DND-41 (cell line): Measurements from ENCODE around the gene KCNK15.

Source experiments
- ATAC-seq: fragments of 200-7000 bp; cut with Tn5 transposase; 3 replicates; pipeline ENCODE4 v1.9.1; 2021; ENCODE audit warnings: low read depth; ENCODE audit not compliant: insufficient read depth
- DNase-seq: peaks from one replicate; pipeline ENCODE4 v3.0.0-alpha.2; 2020
- H2AFZ ChIP-seq: 2 replicates; pipeline ENCODE4 v1.6.0; 2012; ENCODE audit warnings: low read depth, low read length
- H3K27ac ChIP-seq: 2 replicates; pipeline ENCODE4 v1.5.1; 2012; ENCODE audit warnings: low read length, inconsistent platforms
- H3K27me3 ChIP-seq: fragments of 200-600 bp; sonication (generic); 2 replicates; pipeline ENCODE4 v1.6.0; 2012; ENCODE audit warnings: low read length, mild to moderate bottlenecking, inconsistent platforms; ENCODE audit not compliant: insufficient read depth, poor library complexity
- H3K36me3 ChIP-seq: 2 replicates; pipeline ENCODE4 v1.5.1; 2012; ENCODE audit warnings: low read length, inconsistent platforms; ENCODE audit not compliant: insufficient read depth
- H3K4me1 ChIP-seq: 2 replicates; pipeline ENCODE4 v1.5.1; 2012; ENCODE audit warnings: mild to moderate bottlenecking, low read length; ENCODE audit not compliant: insufficient read depth
- H3K4me2 ChIP-seq: 2 replicates; pipeline ENCODE4 v1.6.0; 2012; ENCODE audit warnings: mild to moderate bottlenecking, moderate library complexity, low read length, inconsistent platforms; ENCODE audit not compliant: insufficient read depth
- H3K4me3 ChIP-seq, 2 experiments: fragments of 200-600 bp in 1 of 2; shearing (Covaris generic) in 1 of 2; 2 replicates each; pipeline ENCODE4 v1.5.1; 2012 to 2016; ENCODE audit warnings: inconsistent platforms in 2 of 2, low read length in 2 of 2, mild to moderate bottlenecking in 2 of 2, low read depth in 1 of 2, moderate library complexity in 1 of 2
- H3K79me2 ChIP-seq: 2 replicates; pipeline ENCODE4 v1.6.0; 2012; ENCODE audit warnings: low read length, inconsistent platforms; ENCODE audit not compliant: insufficient read depth
- H3K9ac ChIP-seq: 2 replicates; pipeline ENCODE4 v1.6.0; 2012; ENCODE audit warnings: low read depth, mild to moderate bottlenecking, inconsistent platforms, low read length, moderate library complexity
- H3K9me3 ChIP-seq: 2 replicates; pipeline ENCODE4 v1.5.1; 2012; ENCODE audit warnings: low read length, moderate library complexity, mild to moderate bottlenecking, inconsistent platforms; ENCODE audit not compliant: insufficient read depth, severe bottlenecking
- H4K20me1 ChIP-seq: 2 replicates; pipeline ENCODE4 v1.6.0; 2012; ENCODE audit warnings: low read length; ENCODE audit not compliant: insufficient read depth
- EZH2 ChIP-seq: IDR thresholded peaks from 3 replicates; pipeline ENCODE4 v1.6.1; 2012; ENCODE audit warnings: borderline replicate concordance, low read depth, mild to moderate bottlenecking, moderate library complexity, low read length, inconsistent platforms; ENCODE audit not compliant: severe bottlenecking
- TF ChIP-seq, protein P1 (sequence below): IDR thresholded peaks from 2 replicates; pipeline ENCODE4 v1.5.1; 2012; ENCODE audit warnings: borderline replicate concordance, low read length, moderate library complexity, mild to moderate bottlenecking; ENCODE audit not compliant: poor library complexity, severe bottlenecking; ENCODE audit errors: extremely low read depth

The KCNK15 gene

DNA sequence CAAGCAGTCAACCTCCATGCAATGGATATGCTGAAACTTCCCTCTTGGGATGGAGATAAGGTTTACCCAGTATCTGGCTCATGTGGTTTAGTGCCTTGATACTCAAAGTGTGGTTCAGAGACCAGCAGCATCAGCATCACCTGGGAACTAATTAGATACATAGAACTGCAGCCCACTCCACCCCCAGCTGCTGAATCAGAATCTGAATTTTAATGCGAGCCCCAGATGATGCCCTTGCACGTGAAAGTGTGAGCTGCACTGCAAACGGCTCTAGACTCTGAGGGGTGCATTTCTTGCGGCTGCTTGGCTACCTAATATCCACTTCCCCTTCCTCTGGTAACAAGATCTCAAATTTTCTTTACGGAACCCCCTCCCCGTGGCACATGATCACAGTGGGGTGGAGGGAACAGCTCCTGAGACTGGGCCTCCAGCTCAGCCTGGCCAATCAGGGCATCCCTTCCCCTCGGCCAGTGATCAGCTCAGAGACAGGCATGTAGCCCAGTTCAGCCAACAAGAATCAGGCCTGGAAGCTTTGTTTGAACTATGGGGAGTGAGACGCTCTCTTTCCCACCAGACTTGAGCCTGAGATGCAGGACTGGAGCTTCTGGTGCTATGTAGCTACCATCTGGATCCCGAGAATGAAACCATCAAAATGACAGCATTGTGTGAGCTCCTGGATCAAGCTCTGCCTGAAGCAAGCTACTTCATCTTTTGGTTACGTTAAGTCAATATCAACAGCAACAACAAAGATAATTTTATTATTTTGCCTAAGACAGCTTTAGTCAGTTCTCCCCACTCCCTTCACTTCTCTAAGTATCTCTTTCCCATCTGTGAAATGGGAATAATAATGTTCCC, 12.8 kb downstream of the KCNK15 start:
- TF ChIP-seq EZH2, result no peak
- TF ChIP-seq, protein P1, sequence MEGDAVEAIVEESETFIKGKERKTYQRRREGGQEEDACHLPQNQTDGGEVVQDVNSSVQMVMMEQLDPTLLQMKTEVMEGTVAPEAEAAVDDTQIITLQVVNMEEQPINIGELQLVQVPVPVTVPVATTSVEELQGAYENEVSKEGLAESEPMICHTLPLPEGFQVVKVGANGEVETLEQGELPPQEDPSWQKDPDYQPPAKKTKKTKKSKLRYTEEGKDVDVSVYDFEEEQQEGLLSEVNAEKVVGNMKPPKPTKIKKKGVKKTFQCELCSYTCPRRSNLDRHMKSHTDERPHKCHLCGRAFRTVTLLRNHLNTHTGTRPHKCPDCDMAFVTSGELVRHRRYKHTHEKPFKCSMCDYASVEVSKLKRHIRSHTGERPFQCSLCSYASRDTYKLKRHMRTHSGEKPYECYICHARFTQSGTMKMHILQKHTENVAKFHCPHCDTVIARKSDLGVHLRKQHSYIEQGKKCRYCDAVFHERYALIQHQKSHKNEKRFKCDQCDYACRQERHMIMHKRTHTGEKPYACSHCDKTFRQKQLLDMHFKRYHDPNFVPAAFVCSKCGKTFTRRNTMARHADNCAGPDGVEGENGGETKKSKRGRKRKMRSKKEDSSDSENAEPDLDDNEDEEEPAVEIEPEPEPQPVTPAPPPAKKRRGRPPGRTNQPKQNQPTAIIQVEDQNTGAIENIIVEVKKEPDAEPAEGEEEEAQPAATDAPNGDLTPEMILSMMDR, result no peak
- ATAC-seq (no peak), DNase-seq (no peak)
- H3K27ac ChIP-seq, result no peak overlapping the region
- no peaks in the 10 kb centered on the region for H3K36me3 ChIP-seq
- no peak overlapping the region for H3K4me3 ChIP-seq
- no peaks in the 10 kb centered on the region for H3K9me3 ChIP-seq
- no peak overlapping the region for H3K9ac ChIP-seq
- no peaks in the 10 kb centered on the region for H3K4me1 ChIP-seq
- H3K4me2 ChIP-seq, result no peak overlapping the region
- peaks cover 4% of the 10 kb centered on the region; the same call in 1 of the 2 replicates for H4K20me1 ChIP-seq
- peaks cover 12% of the 10 kb centered on the region for H3K27me3 ChIP-seq
- H2AFZ ChIP-seq, result no peak overlapping the region
- no peaks in the 10 kb centered on the region for H3K79me2 ChIP-seq

DNA sequence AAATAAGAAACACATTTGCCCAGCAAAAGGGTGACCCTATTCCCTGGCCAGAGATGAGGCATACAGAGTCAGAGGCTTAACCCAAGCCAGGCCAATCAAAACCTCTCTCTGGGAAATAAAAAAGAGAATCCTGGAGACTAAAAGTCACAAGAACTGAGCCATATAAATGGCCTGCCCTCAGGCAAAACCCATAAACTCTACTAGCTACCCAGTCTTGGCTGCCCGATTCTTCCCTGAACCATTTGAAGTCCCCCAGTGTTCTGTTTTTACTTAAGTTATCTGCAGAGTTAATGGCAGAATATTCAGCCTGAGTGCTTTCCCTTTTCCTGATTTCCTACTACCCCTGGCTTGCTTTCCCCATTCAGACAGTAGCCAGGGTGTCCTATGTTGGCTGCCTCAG, 13.9 kb downstream of the KCNK15 start:
- DNase-seq (no peak), ATAC-seq (no peak)
- H3K9me3 ChIP-seq, result no peaks in the 10 kb centered on the region
- no peak overlapping the region for H3K4me3 ChIP-seq
- H3K4me2 ChIP-seq, result no peak overlapping the region
- H3K9ac ChIP-seq, result no peak overlapping the region
- peaks cover 4% of the 10 kb centered on the region; the same call in 1 of the 2 replicates for H4K20me1 ChIP-seq
- no peak for TF ChIP-seq EZH2
- TF ChIP-seq, protein P1, result no peak
- no peaks in the 10 kb centered on the region for H3K36me3 ChIP-seq
- H3K27me3 ChIP-seq, result peaks cover 18% of the 10 kb centered on the region
- H2AFZ ChIP-seq, result no peak overlapping the region
- H3K27ac ChIP-seq, result no peak overlapping the region
- no peaks in the 10 kb centered on the region for H3K79me2 ChIP-seq
- no peaks in the 10 kb centered on the region for H3K4me1 ChIP-seq

DNA sequence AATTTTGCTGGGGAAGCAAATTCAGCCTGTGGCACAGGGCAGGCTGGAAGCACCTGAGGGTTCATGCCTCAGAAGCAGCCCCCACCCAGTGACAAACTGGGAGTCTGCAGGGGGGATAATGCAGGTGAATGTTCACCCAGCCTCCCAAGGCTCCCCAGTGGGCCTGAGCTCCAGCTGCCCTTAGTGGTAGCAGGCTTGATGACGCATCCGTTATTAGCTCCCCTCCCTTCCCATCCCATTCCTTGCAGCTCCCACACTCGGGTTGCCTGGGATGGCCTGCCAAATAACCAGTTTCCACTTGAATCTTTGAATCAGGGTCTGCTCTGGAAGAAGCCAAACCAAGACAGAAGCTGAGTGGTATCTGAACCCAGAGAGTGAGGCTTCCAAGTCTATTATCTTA, 15.8 kb downstream of the KCNK15 start:
- Histone ChIP-seq H3K4me2 (no peak overlapping the region), H3K9me3 (no peaks in the 10 kb centered on the region), H4K20me1 (0 out of 2 replicates have a peak, but pooled peaks cover 2% of the 10 kb centered on the region), H3K79me2 (no peaks in the 10 kb centered on the region), H3K9ac (no peak overlapping the region), H3K4me3 (no peak overlapping the region), H3K36me3 (no peaks in the 10 kb centered on the region), H3K27me3 (peaks cover 24% of the 10 kb centered on the region), H2AFZ (no peak overlapping the region), H3K27ac (no peak overlapping the region), H3K4me1 (no peaks in the 10 kb centered on the region)
- DNase-seq (no peak), ATAC-seq (no peak)
- no peak for TF ChIP-seq EZH2
- TF ChIP-seq, protein P1, result no peak
